Bronchial epithelial cell (primary cell): ENCODE data around the gene CATSPER1. TPM values are rescaled to one million over a fixed set of nuclear protein-coding genes. Genes with fewer than 3 reads are reported as not detected.

Experiments used
- DNase-seq: peaks from one replicate; pipeline ENCODE4 v3.0.0-alpha.2; 2010; ENCODE audit warnings: low read depth
- FAIRE-seq: peaks from 2 replicates; lab custom pipeline; 2011; peaks lifted over from hg19 to GRCh38; lab: Jason Lieb, UNC
- H3K27me3 ChIP-seq: 2 replicates; pipeline ENCODE4 v1.5.1; 2011; ENCODE audit warnings: low read length; ENCODE audit not compliant: control insufficient read depth, insufficient read depth
- H3K36me3 ChIP-seq: 2 replicates; pipeline ENCODE4 v1.5.1; 2011; ENCODE audit warnings: low read length; ENCODE audit not compliant: control insufficient read depth, insufficient read depth
- H3K4me3 ChIP-seq: 2 replicates; pipeline ENCODE4 v1.5.1; 2011; ENCODE audit warnings: mild to moderate bottlenecking, low read depth, low read length, control low read depth
- total RNA-seq: library from RNA; depleted of rRNA; stranded (reverse); fragments of >200 nt; gene quantifications from 2 replicates; pipeline ENCODE4 v1.2.1, GENCODE V29; 2014
- TF ChIP-seq, protein P1 (sequence below): IDR thresholded peaks from 2 replicates; pipeline ENCODE4 v1.5.1; 2011; ENCODE audit warnings: mild to moderate bottlenecking, moderate library complexity, low read length, control low read depth, inconsistent platforms; ENCODE audit not compliant: insufficient read depth, severe bottlenecking

Gene CATSPER1
- total RNA-seq, 1 donor from 2014 or later = 0.26 TPM

GRCh38 chr11:66050581-66051231, 24.4 kb upstream of the CATSPER1 start:
- Histone ChIP-seq H3K4me3 (no peak overlapping the region), H3K27me3 (peaks cover 4% of the 10 kb centered on the region), H3K36me3 (peaks cover 6% of the 10 kb centered on the region)
- TF ChIP-seq, protein P1, sequence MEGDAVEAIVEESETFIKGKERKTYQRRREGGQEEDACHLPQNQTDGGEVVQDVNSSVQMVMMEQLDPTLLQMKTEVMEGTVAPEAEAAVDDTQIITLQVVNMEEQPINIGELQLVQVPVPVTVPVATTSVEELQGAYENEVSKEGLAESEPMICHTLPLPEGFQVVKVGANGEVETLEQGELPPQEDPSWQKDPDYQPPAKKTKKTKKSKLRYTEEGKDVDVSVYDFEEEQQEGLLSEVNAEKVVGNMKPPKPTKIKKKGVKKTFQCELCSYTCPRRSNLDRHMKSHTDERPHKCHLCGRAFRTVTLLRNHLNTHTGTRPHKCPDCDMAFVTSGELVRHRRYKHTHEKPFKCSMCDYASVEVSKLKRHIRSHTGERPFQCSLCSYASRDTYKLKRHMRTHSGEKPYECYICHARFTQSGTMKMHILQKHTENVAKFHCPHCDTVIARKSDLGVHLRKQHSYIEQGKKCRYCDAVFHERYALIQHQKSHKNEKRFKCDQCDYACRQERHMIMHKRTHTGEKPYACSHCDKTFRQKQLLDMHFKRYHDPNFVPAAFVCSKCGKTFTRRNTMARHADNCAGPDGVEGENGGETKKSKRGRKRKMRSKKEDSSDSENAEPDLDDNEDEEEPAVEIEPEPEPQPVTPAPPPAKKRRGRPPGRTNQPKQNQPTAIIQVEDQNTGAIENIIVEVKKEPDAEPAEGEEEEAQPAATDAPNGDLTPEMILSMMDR = no peak
- DNase-seq (no peak), FAIRE-seq (no peak)

GRCh38 chr11:66048547-66049323, 22.5 kb upstream of the CATSPER1 start, which contains the start of gene GAL3ST3:
Gene GAL3ST3 (minus strand): TSS chr11:66049161. CDS start chr11:66045415, 3,746 bp downstream.
- no peak for DNase-seq
- H3K4me3 ChIP-seq = no peak within 1 kb of the TSS
- TF ChIP-seq, protein P1 = no peak
- H3K36me3 ChIP-seq = no peaks in the 10 kb centered on the region
- no peak for FAIRE-seq
- H3K27me3 ChIP-seq = peaks cover 4% of the 10 kb centered on the region

GRCh38 chr11:66047541-66048365, 21.5 kb upstream of the CATSPER1 start:
- TF ChIP-seq, protein P1 = no peak
- FAIRE-seq = no peak
- DNase-seq = no peak

DNA sequence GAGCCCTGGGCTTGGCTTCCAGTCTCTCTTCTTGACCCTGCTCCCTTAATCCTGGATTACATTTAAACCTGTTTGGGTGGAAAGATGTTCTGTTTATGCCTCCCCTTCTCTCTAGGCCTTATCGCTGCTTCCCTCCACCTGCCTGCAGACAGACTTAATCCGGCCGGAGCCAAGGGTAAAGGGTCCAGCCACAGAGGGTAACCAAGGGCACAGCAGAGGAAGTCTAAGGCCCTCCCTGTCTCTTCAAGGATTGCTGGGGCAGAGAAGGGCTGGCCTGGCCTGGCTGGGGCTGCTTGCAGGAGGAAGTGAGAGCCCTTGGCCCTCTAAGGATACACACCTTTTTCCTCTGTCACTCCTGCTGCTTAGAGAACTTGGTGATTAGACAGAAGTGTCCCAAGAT, 20.6 kb upstream of the CATSPER1 start:
- FAIRE-seq = no peak
- Histone ChIP-seq H3K36me3 (no peaks in the 10 kb centered on the region), H3K27me3 (peaks cover 4% of the 10 kb centered on the region), H3K4me3 (no peak overlapping the region)
- DNase-seq = no peak
- TF ChIP-seq, protein P1 = no peak

More at GRCh38 chr11:66047541-66048365, 21.5 kb upstream of the CATSPER1 start:
- Histone ChIP-seq H3K27me3 (peaks cover 4% of the 10 kb centered on the region), H3K36me3 (no peaks in the 10 kb centered on the region), H3K4me3 (no peak overlapping the region)

GRCh38 chr11:66045177-66045639, 18.9 kb upstream of the CATSPER1 start:
- Histone ChIP-seq H3K36me3 (no peaks in the 10 kb centered on the region), H3K4me3 (no peak overlapping the region), H3K27me3 (peaks cover 4% of the 10 kb centered on the region)
- DNase-seq = peak; percentile 51
- no peak for FAIRE-seq
- TF ChIP-seq, protein P1 = peak; percentile 98
